ENCODE measurements around the gene SH3TC1. TPM values are rescaled to one million over a fixed set of nuclear protein-coding genes. Genes with fewer than 3 reads are reported as not detected.

SH3TC1 gene
- polyA plus RNA-seq, 1 donor from 2014 or later: 39.8 TPM

- Mint-ChIP-seq H3K36me3 (no peaks in the 10 kb centered on the region), H3K4me1 (peaks cover 2 to 6% (median 4%) of the 10 kb centered on the region in 3 donors), H3K27ac (no peak overlapping the region), H3K27me3 (peaks cover 3% of the 10 kb centered on the region), H3K4me3 (no peak overlapping the region), H3K9me3 (no peaks in the 10 kb centered on the region)
Measured at GRCh38 chr4:8180310-8181093, 18.6 kb upstream of the SH3TC1 start.

- Mint-ChIP-seq H3K36me3 (no peaks in the 10 kb centered on the region), H3K4me3 (no peak overlapping the region), H3K9me3 (no peaks in the 10 kb centered on the region), H3K27ac (no peak overlapping the region), H3K4me1 (peaks cover 2 to 6% (median 4%) of the 10 kb centered on the region in 3 donors), H3K27me3 (peaks cover 3% of the 10 kb centered on the region)
Measured at GRCh38 chr4:8181119-8181518, 18.0 kb upstream of the SH3TC1 start.

GRCh38 chr4:8181844-8182243 is 17.2 kb upstream of the SH3TC1 start:
- Mint-ChIP-seq H3K27ac (no peak overlapping the region), H3K9me3 (no peaks in the 10 kb centered on the region), H3K4me1 (peaks cover 2 to 3% (median 3%) of the 10 kb centered on the region in 3 donors), H3K36me3 (no peaks in the 10 kb centered on the region), H3K4me3 (no peak overlapping the region), H3K27me3 (peaks cover under 1% of the 10 kb centered on the region)

- Mint-ChIP-seq H3K4me3 (no peak overlapping the region), H3K36me3 (no peaks in the 10 kb centered on the region), H3K9me3 (no peaks in the 10 kb centered on the region), H3K4me1 (peaks cover 0 to 2% (median 0%) of the 10 kb centered on the region in 3 donors), H3K27ac (no peak overlapping the region), H3K27me3 (peaks cover 3% of the 10 kb centered on the region)
Measured at GRCh38 chr4:8182294-8182693, 16.8 kb upstream of the SH3TC1 start.

GRCh38 chr4:8182858-8183725 is 16.0 kb upstream of the SH3TC1 start:
- no peaks in the 10 kb centered on the region for H3K36me3 Mint-ChIP-seq
- peaks cover 3% of the 10 kb centered on the region for H3K27me3 Mint-ChIP-seq
- H3K4me1 Mint-ChIP-seq: peaks cover 0 to 2% (median 0%) of the 10 kb centered on the region in 3 donors
- H3K9me3 Mint-ChIP-seq: no peaks in the 10 kb centered on the region
- H3K27ac Mint-ChIP-seq: peak overlapping the region in 2 of 3 donors; percentile 60 to 63
- no peak overlapping the region for H3K4me3 Mint-ChIP-seq

GRCh38 chr4:8184061-8184460 is 15.0 kb upstream of the SH3TC1 start:
- Mint-ChIP-seq H3K4me3 (no peak overlapping the region), H3K27me3 (peaks cover 3% of the 10 kb centered on the region)

GRCh38 chr4:8185295-8185694 is 13.8 kb upstream of the SH3TC1 start:
- Mint-ChIP-seq H3K4me1 (peaks cover 0 to 2% (median 0%) of the 10 kb centered on the region in 3 donors), H3K27ac (no peak overlapping the region), H3K36me3 (no peaks in the 10 kb centered on the region)

More at GRCh38 chr4:8184061-8184460, 15.0 kb upstream of the SH3TC1 start:
- Mint-ChIP-seq H3K9me3 (no peaks in the 10 kb centered on the region), H3K4me1 (peaks cover 0 to 2% (median 0%) of the 10 kb centered on the region in 3 donors), H3K27ac (peak overlapping the region in 1 of 3 donors; percentile 60), H3K36me3 (no peaks in the 10 kb centered on the region)

GRCh38 chr4:8185930-8186329 is 13.2 kb upstream of the SH3TC1 start:
- Mint-ChIP-seq H3K9me3 (no peaks in the 10 kb centered on the region), H3K27me3 (peaks cover 8% of the 10 kb centered on the region), H3K4me1 (peaks cover 0 to 2% (median under 1%) of the 10 kb centered on the region in 3 donors), H3K27ac (no peak overlapping the region), H3K36me3 (no peaks in the 10 kb centered on the region), H3K4me3 (no peak overlapping the region)

More at GRCh38 chr4:8185295-8185694, 13.8 kb upstream of the SH3TC1 start:
- Mint-ChIP-seq H3K27me3 (peaks cover 5% of the 10 kb centered on the region), H3K9me3 (no peaks in the 10 kb centered on the region), H3K4me3 (no peak overlapping the region)

- H3K36me3 Mint-ChIP-seq: no peaks in the 10 kb centered on the region
- peaks cover 7 to 17% (median 11%) of the 10 kb centered on the region in 3 donors for H3K4me1 Mint-ChIP-seq
- peak overlapping the region in 1 of 3 donors; percentile 77 for H3K27ac Mint-ChIP-seq
- peak overlapping the region in 1 of 4 donors; percentile 12 for H3K4me3 Mint-ChIP-seq
- no peaks in the 10 kb centered on the region for H3K9me3 Mint-ChIP-seq
- H3K27me3 Mint-ChIP-seq: peaks cover 13% of the 10 kb centered on the region
Measured at GRCh38 chr4:8188085-8188484, 11.0 kb upstream of the SH3TC1 start.

GRCh38 chr4:8188743-8189550 is 10.1 kb upstream of the SH3TC1 start:
- Mint-ChIP-seq H3K27me3 (peaks cover 13% of the 10 kb centered on the region), H3K4me3 (no peak overlapping the region), H3K9me3 (no peaks in the 10 kb centered on the region), H3K27ac (peak overlapping the region in 1 of 3 donors; percentile 23), H3K36me3 (no peaks in the 10 kb centered on the region), H3K4me1 (peaks cover 7 to 18% (median 13%) of the 10 kb centered on the region in 3 donors)

GRCh38 chr4:8189551-8190466 is 9.3 kb upstream of the SH3TC1 start:
- H3K9me3 Mint-ChIP-seq: no peaks in the 10 kb centered on the region
- no peaks in the 10 kb centered on the region for H3K36me3 Mint-ChIP-seq
- peaks cover 7 to 18% (median 13%) of the 10 kb centered on the region in 3 donors for H3K4me1 Mint-ChIP-seq
- peaks cover 13% of the 10 kb centered on the region for H3K27me3 Mint-ChIP-seq
- H3K27ac Mint-ChIP-seq: peak overlapping the region in 1 of 3 donors; percentile 23
- H3K4me3 Mint-ChIP-seq: no peak overlapping the region

GRCh38 chr4:8191136-8191747 is 7.8 kb upstream of the SH3TC1 start:
- no peaks in the 10 kb centered on the region for H3K36me3 Mint-ChIP-seq
- H3K27me3 Mint-ChIP-seq: peaks cover 13% of the 10 kb centered on the region
- no peaks in the 10 kb centered on the region for H3K9me3 Mint-ChIP-seq
- peaks cover 7 to 25% (median 15%) of the 10 kb centered on the region in 3 donors for H3K4me1 Mint-ChIP-seq
- no peak overlapping the region for H3K27ac Mint-ChIP-seq
- H3K4me3 Mint-ChIP-seq: no peak overlapping the region
